ENCODE data around the gene SLC23A2. TPM values are rescaled to one million over a fixed set of nuclear protein-coding genes. Genes with fewer than 3 reads are reported as not detected.

Gene SLC23A2
- total RNA-seq, 1 experiment from 2014 or later = 5.9 TPM

GRCh38 chr20:4805663-4806449 lies 195.5 kb downstream of the SLC23A2 start:
- no peak for DNase-seq
- Histone ChIP-seq H3K36me3 (replicated peaks; ENCODE audit: control insufficient read depth, insufficient read depth, low read length) (no peaks in the 10 kb centered on the region), H3K27me3 (ENCODE audit: control insufficient read depth, insufficient read depth, low read length) (no peaks in the 10 kb centered on the region), H3K4me3 (ENCODE audit: insufficient read depth, low read depth, low read length) (no peak overlapping the region)

- no peak for DNase-seq
- Histone ChIP-seq H3K4me3 (ENCODE audit: insufficient read depth, low read depth, low read length) (no peak overlapping the region), H3K27me3 (ENCODE audit: control insufficient read depth, insufficient read depth, low read length) (no peaks in the 10 kb centered on the region), H3K36me3 (replicated peaks; ENCODE audit: control insufficient read depth, insufficient read depth, low read length) (no peaks in the 10 kb centered on the region; the same call in 1 of the 2 replicates)
Measured at GRCh38 chr20:4802527-4802926, 198.8 kb downstream of the SLC23A2 start.

Other genes starting within 250 kb of the SLC23A2 start
- 4.9 and 6.6 TPM in 2 replicates for gene RASSF2, start 177.9 kb downstream of the SLC23A2 start, total RNA-seq (2014; rRNA removed; shearing (Covaris generic))
- gene TMEM230, start 111.6 kb upstream of the SLC23A2 start, total RNA-seq (2014; rRNA removed; shearing (Covaris generic)) = 119 and 138 TPM in 2 replicates
- gene PCNA, start 118.4 kb upstream of the SLC23A2 start, total RNA-seq (2014; rRNA removed; shearing (Covaris generic)) = 294 and 304 TPM in 2 replicates
- 25.1 and 27.5 TPM in 2 replicates for gene CDS2, start 125.5 kb upstream of the SLC23A2 start, total RNA-seq (2014; rRNA removed; shearing (Covaris generic))

All from H7 (cell line).